Thyroid gland (tissue), 4 donors: Measurements from ENCODE around the gene AUH. TPM values are rescaled to one million over a fixed set of nuclear protein-coding genes. Genes with fewer than 3 reads are reported as not detected.

Source experiments
- DNase-seq, 2 donors: peaks; one replicate each; pipeline ENCODE4 v3.0.0-alpha.2; 2019
- H3K27ac ChIP-seq, 3 donors: fragments of 200-600 bp; sonication (generic); 1 replicate in 2 of 3; 2 replicates in 1 of 3; pipeline ENCODE4 v1.5.1; 2016 to 2019; ENCODE audit warnings: mild to moderate bottlenecking in 1 of 3, moderate library complexity in 1 of 3
- H3K27me3 ChIP-seq: fragments of 200-600 bp; sonication (generic); one replicate; pipeline ENCODE4 v1.5.1; 2019
- H3K36me3 ChIP-seq, 2 donors: fragments of 200-600 bp; sonication (generic); one replicate each; pipeline ENCODE4 v1.5.1; 2016 to 2019
- H3K4me1 ChIP-seq, 2 donors: fragments of 200-600 bp; sonication (generic); one replicate each; pipeline ENCODE4 v1.5.1; 2017 to 2019
- H3K4me3 ChIP-seq, 3 donors: fragments of 200-600 bp; sonication (generic); replicated peaks in 1 of 3; 1 replicate in 2 of 3; 2 replicates in 1 of 3; pipeline ENCODE4 v1.5.1; 2016; ENCODE audit warnings: mild to moderate bottlenecking in 1 of 3
- H3K9me3 ChIP-seq: fragments of 200-600 bp; sonication (generic); one replicate; pipeline ENCODE4 v1.5.1; 2017
- POLR2A ChIP-seq, 2 donors: fragments of 450-650 bp; IDR thresholded peaks; one replicate each; pipeline ENCODE4 v1.6.1; 2017; ENCODE audit warnings: antibody characterized with exemption in 2 of 2, mild to moderate bottlenecking in 2 of 2, moderate library complexity in 1 of 2
- WGBS, 2 donors: methylation state at CpG; one replicate each; pipeline ENCODE4 v1.1.5; 2017; 5-methylcytosine and 5-hydroxymethylcytosine counted together
- intact Hi-C: fragments of 100-400 bp; cut with DNase I; formaldehyde crosslinking; loops from one replicate; pipeline ENCODE4 v1.15.1; 2023
- total RNA-seq, 4 donors: library from RNA; depleted of rRNA; stranded (reverse); fragments of >200 nt; gene quantifications; one replicate each; pipeline ENCODE4 v1.2.3, GENCODE V29; 2016
- TF ChIP-seq, protein P1 (sequence below), 6 experiments: fragments of 200-600 bp in 3 of 6; fragments of 450-650 bp in 3 of 6; sonication (generic) in 3 of 6; IDR thresholded peaks; one replicate each; pipeline ENCODE4 v1.5.1; 2016 to 2019; ENCODE audit warnings: antibody characterized with exemption in 6 of 6, mild to moderate bottlenecking in 2 of 6, inconsistent platforms in 1 of 6, moderate library complexity in 1 of 6

AUH gene
- total RNA-seq, 4 donors from 2014 or later, result 57.1 to 83.5 (median 65.2) TPM

DNA sequence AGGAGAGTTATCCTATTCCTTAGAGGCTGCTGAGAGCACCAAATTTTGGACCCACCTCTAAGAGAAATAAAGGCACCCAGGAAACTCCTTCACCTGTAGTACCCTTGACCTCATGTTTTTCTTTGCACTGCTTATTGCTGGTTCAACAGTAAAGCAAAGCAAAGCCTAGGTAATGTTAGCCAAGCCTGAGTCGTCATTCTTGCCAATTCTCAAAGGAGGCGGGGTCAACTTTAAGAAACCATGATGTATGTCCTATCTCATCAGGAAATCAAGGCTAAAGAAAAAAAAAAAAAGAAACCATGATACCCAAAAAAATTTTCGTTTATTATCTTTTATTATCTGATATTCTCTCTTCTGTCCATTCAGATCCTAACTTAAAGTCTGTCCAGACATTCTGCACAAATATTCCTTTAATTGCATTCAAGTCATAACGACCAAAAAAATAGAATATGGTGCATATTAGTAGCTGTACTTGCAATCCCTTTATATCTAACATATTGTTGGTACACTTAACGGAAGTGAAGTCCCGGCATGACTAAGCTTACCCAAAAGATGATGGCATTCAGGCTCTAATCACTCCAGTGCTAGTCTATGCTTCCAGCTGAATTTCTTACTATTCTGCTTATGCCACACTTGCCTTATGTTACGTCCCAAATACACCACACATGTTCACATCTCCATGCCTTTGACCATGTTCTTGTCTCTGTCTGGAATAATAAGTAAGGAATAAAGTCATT, 1.8 kb downstream of the AUH start:
- Histone ChIP-seq H3K27me3 (no peaks in the 10 kb centered on the region), H3K36me3 (no peaks in the 10 kb centered on the region), H3K4me1 (peaks cover 27 to 31% of the 10 kb centered on the region in 2 donors), H3K4me3 (peak overlapping the region in 1 of 3 donors; percentile 95), H3K9me3 (no peaks in the 10 kb centered on the region), H3K27ac (peak overlapping the region in 2 of 3 donors; percentile 95 to 98)
- 64 to 67% methylated on average over 7 of the region's 7 CpGs for WGBS, 2 donors
- intact Hi-C loops, result loop anchor here (10.0 kb wide), 1 partner anchor 55 kb away; no protein-coding TSS in a partner anchor
- peak; percentile 7 to 33 for DNase-seq
- TF ChIP-seq, protein P1, sequence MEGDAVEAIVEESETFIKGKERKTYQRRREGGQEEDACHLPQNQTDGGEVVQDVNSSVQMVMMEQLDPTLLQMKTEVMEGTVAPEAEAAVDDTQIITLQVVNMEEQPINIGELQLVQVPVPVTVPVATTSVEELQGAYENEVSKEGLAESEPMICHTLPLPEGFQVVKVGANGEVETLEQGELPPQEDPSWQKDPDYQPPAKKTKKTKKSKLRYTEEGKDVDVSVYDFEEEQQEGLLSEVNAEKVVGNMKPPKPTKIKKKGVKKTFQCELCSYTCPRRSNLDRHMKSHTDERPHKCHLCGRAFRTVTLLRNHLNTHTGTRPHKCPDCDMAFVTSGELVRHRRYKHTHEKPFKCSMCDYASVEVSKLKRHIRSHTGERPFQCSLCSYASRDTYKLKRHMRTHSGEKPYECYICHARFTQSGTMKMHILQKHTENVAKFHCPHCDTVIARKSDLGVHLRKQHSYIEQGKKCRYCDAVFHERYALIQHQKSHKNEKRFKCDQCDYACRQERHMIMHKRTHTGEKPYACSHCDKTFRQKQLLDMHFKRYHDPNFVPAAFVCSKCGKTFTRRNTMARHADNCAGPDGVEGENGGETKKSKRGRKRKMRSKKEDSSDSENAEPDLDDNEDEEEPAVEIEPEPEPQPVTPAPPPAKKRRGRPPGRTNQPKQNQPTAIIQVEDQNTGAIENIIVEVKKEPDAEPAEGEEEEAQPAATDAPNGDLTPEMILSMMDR (IDR thresholded peaks at IDR 0.05), result no peak
- TF ChIP-seq POLR2A (IDR thresholded peaks at IDR 0.05), result no peak

DNA sequence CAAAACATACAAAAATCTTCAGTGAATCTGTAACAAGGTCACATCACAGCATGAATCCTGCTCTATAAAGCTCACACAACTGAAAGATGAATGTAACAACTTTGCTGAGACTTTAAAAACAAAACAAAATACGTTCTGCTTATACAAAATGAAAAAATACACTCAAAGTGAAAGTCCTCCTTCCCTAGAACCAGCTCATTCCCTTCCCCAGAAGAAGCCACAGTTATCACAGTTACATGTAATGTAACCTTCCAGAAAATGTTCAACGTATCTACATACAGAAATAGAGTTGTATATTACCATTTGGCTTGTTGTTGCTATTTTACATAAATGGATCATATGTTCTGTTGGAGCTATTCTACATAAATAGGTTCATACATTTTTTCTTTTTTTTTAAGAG, 2.6 kb downstream of the AUH start:
- Histone ChIP-seq H3K4me3 (no peak overlapping the region), H3K27ac (no peak overlapping the region), H3K36me3 (no peaks in the 10 kb centered on the region), H3K27me3 (no peaks in the 10 kb centered on the region), H3K9me3 (no peaks in the 10 kb centered on the region), H3K4me1 (peaks cover 27 to 31% of the 10 kb centered on the region in 2 donors)
- TF ChIP-seq, protein P1 (IDR thresholded peaks at IDR 0.05), result no peak
- no peak for TF ChIP-seq POLR2A (IDR thresholded peaks at IDR 0.05)
- intact Hi-C loops, result no loop called here
- WGBS, 2 donors, result 71 to 73% methylated on average over 2 of the region's 2 CpGs
- DNase-seq, result no peak

DNA sequence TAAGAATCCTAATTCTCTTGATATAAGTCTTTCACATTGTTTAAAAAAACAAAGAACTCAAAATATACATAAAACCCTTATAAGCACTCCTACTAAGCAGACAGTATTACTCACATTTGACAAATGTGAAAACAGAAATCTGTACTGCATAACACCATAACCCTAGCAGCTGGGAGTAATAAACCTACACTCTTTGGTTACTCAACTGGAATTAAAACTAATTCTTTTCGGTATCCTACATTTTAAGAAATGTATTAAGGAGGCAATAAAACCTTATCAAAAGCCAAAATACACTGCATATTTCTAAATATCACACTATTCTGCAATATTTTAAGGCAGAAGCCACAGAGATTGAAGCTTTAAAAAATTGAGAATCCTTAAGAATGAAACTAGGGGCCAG, 6.8 kb downstream of the AUH start:
- Histone ChIP-seq H3K27me3 (no peaks in the 10 kb centered on the region), H3K27ac (no peak overlapping the region), H3K36me3 (no peaks in the 10 kb centered on the region), H3K4me1 (peaks cover 16 to 19% of the 10 kb centered on the region in 2 donors), H3K9me3 (no peaks in the 10 kb centered on the region), H3K4me3 (no peak overlapping the region)
- TF ChIP-seq, protein P1 (IDR thresholded peaks at IDR 0.05), result no peak
- no peak for TF ChIP-seq POLR2A (IDR thresholded peaks at IDR 0.05)
- intact Hi-C loops, result no loop called here
- WGBS, 2 donors, result 92 to 93% methylated on average over 1 of the region's 1 CpG
- DNase-seq, result no peak

DNA sequence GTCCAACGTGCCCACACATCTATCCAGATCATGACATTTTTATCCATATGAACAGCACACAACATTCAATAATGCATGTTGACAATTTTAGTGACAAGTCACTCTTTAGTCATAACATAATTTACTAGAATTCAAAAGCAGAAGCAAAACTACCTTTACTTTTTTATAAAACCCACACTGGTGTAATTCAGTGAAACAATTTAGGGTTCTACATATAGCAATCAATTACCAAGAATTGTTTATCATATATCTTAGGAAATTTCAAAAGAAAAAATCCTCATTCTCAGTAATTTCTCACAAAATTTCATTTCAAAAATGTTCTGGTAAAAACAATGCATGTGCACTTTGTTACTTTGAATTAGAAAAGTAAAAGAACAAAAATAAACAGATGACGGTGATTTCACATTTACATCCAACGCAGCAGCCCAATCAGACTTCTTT, 12.6 kb downstream of the AUH start:
- no peak for TF ChIP-seq POLR2A (IDR thresholded peaks at IDR 0.05)
- TF ChIP-seq, protein P1 (IDR thresholded peaks at IDR 0.05), result no peak
- no peaks in the 10 kb centered on the region for H3K27me3 ChIP-seq
- 94 to 96% methylated on average over 3 of the region's 3 CpGs for WGBS, 2 donors
- no peaks in the 10 kb centered on the region for H3K4me1 ChIP-seq
- H3K27ac ChIP-seq, result no peak overlapping the region
- no peak overlapping the region for H3K4me3 ChIP-seq
- DNase-seq, result no peak
- intact Hi-C loops, result no loop called here
- no peaks in the 10 kb centered on the region for H3K9me3 ChIP-seq
- no peaks in the 10 kb centered on the region for H3K36me3 ChIP-seq

DNA sequence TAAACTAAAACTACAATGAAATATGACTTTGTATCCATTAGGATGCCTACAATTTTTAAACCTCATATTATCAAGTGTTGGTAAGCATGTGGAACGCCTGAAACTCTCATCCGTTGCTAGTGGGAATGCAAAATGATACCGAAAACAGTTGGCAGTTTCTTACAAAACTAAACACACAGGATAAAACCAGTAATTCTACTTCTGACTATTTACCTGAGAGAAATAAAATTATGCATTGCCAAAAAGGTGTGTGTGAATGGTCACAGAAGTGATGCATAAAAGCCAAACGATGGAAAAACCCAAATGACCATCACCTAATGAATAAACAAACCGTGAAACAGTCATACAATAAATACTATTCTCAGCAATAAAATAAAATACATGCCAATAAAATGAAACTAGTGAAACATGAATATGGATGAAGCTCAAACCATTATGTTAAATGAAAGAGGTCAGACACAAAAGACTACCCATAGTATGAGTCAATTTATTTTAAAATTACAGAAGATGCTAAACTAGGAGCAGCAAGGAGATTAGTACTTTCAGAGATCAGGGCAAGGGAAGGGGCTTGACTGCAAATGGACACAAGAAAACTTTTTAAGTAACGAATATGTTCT, 13.4 kb downstream of the AUH start:
- H3K36me3 ChIP-seq, result no peaks in the 10 kb centered on the region
- H3K27me3 ChIP-seq, result no peaks in the 10 kb centered on the region
- H3K9me3 ChIP-seq, result no peaks in the 10 kb centered on the region
- TF ChIP-seq, protein P1 (IDR thresholded peaks at IDR 0.05), result no peak
- TF ChIP-seq POLR2A (IDR thresholded peaks at IDR 0.05), result no peak
- intact Hi-C loops, result no loop called here
- H3K4me1 ChIP-seq, result no peaks in the 10 kb centered on the region
- H3K27ac ChIP-seq, result no peak overlapping the region
- H3K4me3 ChIP-seq, result no peak overlapping the region
- no peak for DNase-seq
- 86 to 89% methylated on average over 6 of the region's 6 CpGs for WGBS, 2 donors
